PC-9 (cell line): ENCODE data around the gene SPHK1.

Source experiments
- CTCF ChIP-seq: fragments of 200-600 bp; sonication (generic); conservative IDR thresholded peaks from 2 replicates; pipeline ENCODE4 v1.6.1; 2017; ENCODE audit warnings: mixed run types, antibody characterized with exemption, mild to moderate bottlenecking, moderate library complexity
- EZH2 ChIP-seq: fragments of 200-600 bp; sonication (generic); IDR thresholded peaks from 2 replicates; pipeline ENCODE4 v1.8.0; 2017; ENCODE audit warnings: antibody characterized with exemption, low read depth

- TF ChIP-seq CTCF (no peak), EZH2 (no peak)
Measured at GRCh38 chr17:76431509-76431908, 47.1 kb downstream of the SPHK1 start.
